SK-N-SH (cell line): ENCODE measurements around the gene COL5A1. TPM values are rescaled to one million over a fixed set of nuclear protein-coding genes. Genes with fewer than 3 reads are reported as not detected.

Experiments used
- CTCF ChIA-PET: fragments of 300-600, 350-600 bp; formaldehyde crosslinking; extraction: SDS; loops from one replicate; lab custom pipeline; 2021; lab: Yijun Ruan, JAX
- POLR2A ChIA-PET: fragments of 350-600 bp; sonication (Branson Sonifier 250); formaldehyde crosslinking; extraction: SDS; loops from one replicate; lab custom pipeline; 2020; ENCODE audit warnings: antibody characterized with exemption, inconsistent platforms; lab: Yijun Ruan, JAX
- DNase-seq: peaks from one replicate; pipeline ENCODE4 v3.0.0; 2012
- H2AFZ ChIP-seq: fragments of 200-600 bp; sonication (generic); 2 replicates; pipeline ENCODE4 v1.8.1; 2016; ENCODE audit warnings: antibody characterized with exemption, mild to moderate bottlenecking, low read depth
- H3F3A ChIP-seq: fragments of 200-600 bp; sonication (generic); replicated peaks from 2 replicates; pipeline ENCODE3; 2016; ENCODE audit warnings: antibody characterized with exemption, mild to moderate bottlenecking; ENCODE audit not compliant: insufficient read depth
- H3K27ac ChIP-seq, 2 experiments: fragments of 200-500 bp in 1 of 2; fragments of 200-600 bp in 1 of 2; sonication (Bioruptor generic) in 1 of 2; sonication (generic), shearing (Covaris generic) in 1 of 2; 2 replicates each; pipeline versions ENCODE4 v1.5.1 to v1.6.1; 2014 to 2016; ENCODE audit warnings: low read depth in 2 of 2, inconsistent platforms in 1 of 2, low read length in 1 of 2, mild to moderate bottlenecking in 1 of 2, mixed read lengths in 1 of 2
- H3K27me3 ChIP-seq: fragments of 200-600 bp; sonication (generic), shearing (Covaris generic); 2 replicates; pipeline ENCODE4 v1.6.1; 2016; ENCODE audit warnings: mixed run types; ENCODE audit not compliant: insufficient read depth
- H3K36me3 ChIP-seq, 2 experiments: fragments of 200-500 bp in 1 of 2; fragments of 200-600 bp in 1 of 2; sonication (Bioruptor generic) in 1 of 2; sonication (generic) in 1 of 2; replicated peaks in 1 of 2; 2 replicates each; pipeline versions ENCODE3 to v1.5.1; 2014 to 2016; ENCODE audit warnings: low read length in 1 of 2, mild to moderate bottlenecking in 1 of 2; ENCODE audit not compliant: insufficient read depth in 2 of 2, control insufficient read depth in 1 of 2
- H3K4me1 ChIP-seq, 2 experiments: fragments of 200-500 bp in 1 of 2; fragments of 200-600 bp in 1 of 2; sonication (Bioruptor generic) in 1 of 2; sonication (generic), shearing (Covaris generic) in 1 of 2; 2 replicates each; pipeline versions ENCODE4 v1.5.1 to v1.6.1; 2014 to 2016; ENCODE audit warnings: low read depth in 1 of 2, low read length in 1 of 2, mixed run types in 1 of 2; ENCODE audit not compliant: insufficient read depth in 2 of 2, control insufficient read depth in 1 of 2
- H3K4me2 ChIP-seq: fragments of 200-600 bp; sonication (generic), shearing (Covaris generic); 2 replicates; pipeline ENCODE4 v1.6.1; 2017; ENCODE audit warnings: mixed run types
- H3K4me3 ChIP-seq, 2 experiments: fragments of 200-500 bp in 1 of 2; fragments of 200-600 bp in 1 of 2; sonication (Bioruptor generic) in 1 of 2; sonication (generic), shearing (Covaris generic) in 1 of 2; 2 replicates each; pipeline versions ENCODE4 v1.5.1 to v1.8.1; 2014 to 2016; ENCODE audit warnings: low read depth in 2 of 2, inconsistent platforms in 1 of 2, low read length in 1 of 2, mild to moderate bottlenecking in 1 of 2, mixed read lengths in 1 of 2, moderate library complexity in 1 of 2
- H3K79me2 ChIP-seq: fragments of 200-600 bp; sonication (generic); 2 replicates; pipeline ENCODE4 v1.8.1; 2017; ENCODE audit warnings: mild to moderate bottlenecking; ENCODE audit not compliant: insufficient read depth
- H3K9ac ChIP-seq: fragments of 200-600 bp; sonication (generic); 2 replicates; pipeline ENCODE4 v1.6.1; 2017; ENCODE audit warnings: mixed run types
- H3K9me2 ChIP-seq: fragments of 200-600 bp; sonication (generic); 2 replicates; pipeline ENCODE4 v1.6.1; 2017; ENCODE audit warnings: mixed run types
- H3K9me3 ChIP-seq: fragments of 200-600 bp; sonication (generic); 2 replicates; pipeline ENCODE4 v1.6.1; 2017; ENCODE audit warnings: mixed run types, mild to moderate bottlenecking, moderate library complexity
- H4K20me1 ChIP-seq: fragments of 200-600 bp; sonication (generic); 2 replicates; pipeline ENCODE4 v1.6.1; 2017; ENCODE audit warnings: mild to moderate bottlenecking, mixed run types; ENCODE audit not compliant: insufficient read depth
- ELF1 ChIP-seq: IDR thresholded peaks from 2 replicates; pipeline ENCODE4 v1.4.0; 2012
- EP300 ChIP-seq, 2 experiments: IDR thresholded peaks; 2 replicates each; pipeline versions ENCODE4 v1.4.0 to v1.6.1; 2012; ENCODE audit warnings: borderline replicate concordance in 1 of 2, low read depth in 1 of 2, low read length in 1 of 2
- FOSL2 ChIP-seq: IDR thresholded peaks from 2 replicates; pipeline ENCODE4 v1.4.0; 2012; ENCODE audit warnings: low read depth, mild to moderate bottlenecking, moderate library complexity, borderline replicate concordance
- FOXJ3 ChIP-seq: sonication (generic); formaldehyde crosslinking; IDR thresholded peaks from 2 replicates; pipeline ENCODE4 v1.5.1; 2020; ENCODE audit warnings: mild to moderate bottlenecking, missing genetic modification reagents
- FOXM1 ChIP-seq: IDR thresholded peaks from 2 replicates; pipeline ENCODE4 v1.4.0; 2012; ENCODE audit warnings: low read depth, mild to moderate bottlenecking
- GABPA ChIP-seq: IDR thresholded peaks from 2 replicates; pipeline ENCODE4 v1.4.0; 2012; ENCODE audit warnings: low read depth, mild to moderate bottlenecking
- MEF2A ChIP-seq: IDR thresholded peaks from 2 replicates; pipeline ENCODE4 v1.4.0; 2012; ENCODE audit warnings: low read depth, borderline replicate concordance
- RFX5 ChIP-seq: IDR thresholded peaks from 2 replicates; pipeline ENCODE4 v1.6.1; 2012; ENCODE audit warnings: mild to moderate bottlenecking, improper control_type of control experiment, low read length
- RXRA ChIP-seq: IDR thresholded peaks from 2 replicates; pipeline ENCODE4 v1.4.0; 2012; ENCODE audit warnings: low read depth, mild to moderate bottlenecking, borderline replicate concordance
- SIN3A ChIP-seq: IDR thresholded peaks from 2 replicates; pipeline ENCODE4 v1.6.1; 2012; ENCODE audit warnings: low read depth, mild to moderate bottlenecking, low read length, moderate library complexity, borderline replicate concordance
- TAF1 ChIP-seq: IDR thresholded peaks from 2 replicates; pipeline ENCODE4 v1.6.1; 2012; ENCODE audit warnings: low read depth, mild to moderate bottlenecking, low read length, moderate library complexity, borderline replicate concordance
- TEAD4 ChIP-seq: IDR thresholded peaks from 2 replicates; pipeline ENCODE4 v1.4.0; 2012; ENCODE audit warnings: mild to moderate bottlenecking, borderline replicate concordance; ENCODE audit not compliant: insufficient read depth
- WGBS: methylation state at CpG from one replicate; pipeline ENCODE4 v1.1.6; 2017; ENCODE audit warnings: low lambda C conversion rate; 5-methylcytosine and 5-hydroxymethylcytosine counted together
- polyA plus RNA-seq, 3 experiments: library from polyadenylated mRNA; depleted of rRNA; stranded (reverse); fragments of >200 nt; gene quantifications; 2 replicates each; pipeline ENCODE4 v1.2.3, GENCODE V29; 2012
- TF ChIP-seq, protein P1 (sequence below): IDR thresholded peaks from 2 replicates; pipeline ENCODE4 v1.4.0; 2012; ENCODE audit warnings: low read depth, borderline replicate concordance
- TF ChIP-seq, protein P2 (sequence below): fragments of 150-350 bp; IDR thresholded peaks from 2 replicates; pipeline ENCODE4 v1.6.1; 2017; ENCODE audit warnings: antibody characterized with exemption, low read length, low read depth, borderline replicate concordance
- TF ChIP-seq, protein P3 (sequence below): IDR thresholded peaks from 2 replicates; pipeline ENCODE4 v1.6.1; 2012; ENCODE audit warnings: mild to moderate bottlenecking, low read depth, low read length, moderate library complexity
- TF ChIP-seq, protein P4 (sequence below): IDR thresholded peaks from 2 replicates; pipeline ENCODE4 v1.4.0; 2012; ENCODE audit warnings: low read depth

COL5A1 gene
- polyA plus RNA-seq, 1 of the 3 experiments (the other 2 are of a cell fraction): 73.8 TPM

DNA sequence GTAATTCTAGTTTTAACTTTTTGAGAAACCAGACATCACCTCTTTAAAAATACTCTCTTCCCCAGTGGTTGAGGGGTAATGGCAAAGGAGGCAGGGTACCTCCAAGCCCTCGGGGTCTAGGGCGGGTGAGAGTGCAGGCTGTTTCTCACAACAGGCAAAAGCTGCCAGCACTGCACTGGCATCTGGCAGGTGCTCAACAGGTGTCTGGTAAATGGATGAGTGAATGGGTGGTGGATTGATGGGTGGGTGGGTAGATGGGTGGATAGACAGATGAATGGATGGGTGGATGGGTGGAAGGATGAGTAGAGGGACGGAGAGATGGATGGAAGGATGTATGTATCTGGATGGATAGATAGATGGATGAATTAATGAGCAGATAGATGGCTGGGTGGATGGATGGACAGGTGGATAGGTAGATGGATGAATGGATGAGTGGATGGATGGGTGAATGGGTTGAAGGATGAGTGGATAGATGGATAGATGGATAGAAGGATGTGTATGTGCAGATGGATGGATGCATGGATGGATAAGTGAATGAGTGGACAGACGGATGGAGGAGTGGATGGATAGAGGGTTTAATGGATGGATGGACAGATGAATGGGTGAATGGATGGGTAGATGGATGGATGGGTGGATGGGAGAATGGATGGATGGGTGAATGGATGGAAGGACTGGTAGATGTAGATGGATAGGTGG is 84.6 kb downstream of the COL5A1 start:
- no peak overlapping the region for H3K4me2 ChIP-seq
- no peak overlapping the region for H3K4me3 ChIP-seq
- ChIA-PET CTCF (interaction anchor here (2.7 to 3.2 kb wide), 2 partner anchors 13 to 277 kb away, joined by 12 to 18 read pairs; no protein-coding TSS in a partner anchor), POLR2A (no interaction called here)
- no peak for DNase-seq
- H3K27me3 ChIP-seq: no peaks in the 10 kb centered on the region
- no peak overlapping the region for H3K27ac ChIP-seq
- H4K20me1 ChIP-seq: peaks cover 97% of the 10 kb centered on the region
- no peak overlapping the region for H3K9ac ChIP-seq
- H3K79me2 ChIP-seq: peaks cover 88% of the 10 kb centered on the region
- peaks cover 27 to 29% of the 10 kb centered on the region in 2 experiments for H3K36me3 ChIP-seq
- H3F3A ChIP-seq: peaks cover 12% of the 10 kb centered on the region
- TF ChIP-seq GABPA: no peak
- TF ChIP-seq, protein P1, sequence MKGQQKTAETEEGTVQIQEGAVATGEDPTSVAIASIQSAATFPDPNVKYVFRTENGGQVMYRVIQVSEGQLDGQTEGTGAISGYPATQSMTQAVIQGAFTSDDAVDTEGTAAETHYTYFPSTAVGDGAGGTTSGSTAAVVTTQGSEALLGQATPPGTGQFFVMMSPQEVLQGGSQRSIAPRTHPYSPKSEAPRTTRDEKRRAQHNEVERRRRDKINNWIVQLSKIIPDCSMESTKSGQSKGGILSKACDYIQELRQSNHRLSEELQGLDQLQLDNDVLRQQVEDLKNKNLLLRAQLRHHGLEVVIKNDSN: no peak
- TF ChIP-seq, protein P2, sequence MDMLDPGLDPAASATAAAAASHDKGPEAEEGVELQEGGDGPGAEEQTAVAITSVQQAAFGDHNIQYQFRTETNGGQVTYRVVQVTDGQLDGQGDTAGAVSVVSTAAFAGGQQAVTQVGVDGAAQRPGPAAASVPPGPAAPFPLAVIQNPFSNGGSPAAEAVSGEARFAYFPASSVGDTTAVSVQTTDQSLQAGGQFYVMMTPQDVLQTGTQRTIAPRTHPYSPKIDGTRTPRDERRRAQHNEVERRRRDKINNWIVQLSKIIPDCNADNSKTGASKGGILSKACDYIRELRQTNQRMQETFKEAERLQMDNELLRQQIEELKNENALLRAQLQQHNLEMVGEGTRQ: no peak
- TF ChIP-seq, protein P3, sequence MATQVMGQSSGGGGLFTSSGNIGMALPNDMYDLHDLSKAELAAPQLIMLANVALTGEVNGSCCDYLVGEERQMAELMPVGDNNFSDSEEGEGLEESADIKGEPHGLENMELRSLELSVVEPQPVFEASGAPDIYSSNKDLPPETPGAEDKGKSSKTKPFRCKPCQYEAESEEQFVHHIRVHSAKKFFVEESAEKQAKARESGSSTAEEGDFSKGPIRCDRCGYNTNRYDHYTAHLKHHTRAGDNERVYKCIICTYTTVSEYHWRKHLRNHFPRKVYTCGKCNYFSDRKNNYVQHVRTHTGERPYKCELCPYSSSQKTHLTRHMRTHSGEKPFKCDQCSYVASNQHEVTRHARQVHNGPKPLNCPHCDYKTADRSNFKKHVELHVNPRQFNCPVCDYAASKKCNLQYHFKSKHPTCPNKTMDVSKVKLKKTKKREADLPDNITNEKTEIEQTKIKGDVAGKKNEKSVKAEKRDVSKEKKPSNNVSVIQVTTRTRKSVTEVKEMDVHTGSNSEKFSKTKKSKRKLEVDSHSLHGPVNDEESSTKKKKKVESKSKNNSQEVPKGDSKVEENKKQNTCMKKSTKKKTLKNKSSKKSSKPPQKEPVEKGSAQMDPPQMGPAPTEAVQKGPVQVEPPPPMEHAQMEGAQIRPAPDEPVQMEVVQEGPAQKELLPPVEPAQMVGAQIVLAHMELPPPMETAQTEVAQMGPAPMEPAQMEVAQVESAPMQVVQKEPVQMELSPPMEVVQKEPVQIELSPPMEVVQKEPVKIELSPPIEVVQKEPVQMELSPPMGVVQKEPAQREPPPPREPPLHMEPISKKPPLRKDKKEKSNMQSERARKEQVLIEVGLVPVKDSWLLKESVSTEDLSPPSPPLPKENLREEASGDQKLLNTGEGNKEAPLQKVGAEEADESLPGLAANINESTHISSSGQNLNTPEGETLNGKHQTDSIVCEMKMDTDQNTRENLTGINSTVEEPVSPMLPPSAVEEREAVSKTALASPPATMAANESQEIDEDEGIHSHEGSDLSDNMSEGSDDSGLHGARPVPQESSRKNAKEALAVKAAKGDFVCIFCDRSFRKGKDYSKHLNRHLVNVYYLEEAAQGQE: no peak
- TF ChIP-seq FOXM1: no peak
- no peak for TF ChIP-seq FOSL2
- TF ChIP-seq TAF1: no peak
- no peaks in the 10 kb centered on the region for H3K9me2 ChIP-seq
- no peaks in the 10 kb centered on the region for H3K4me1 ChIP-seq
- WGBS: 91% methylated on average over 4 of the region's 4 CpGs
- no peak overlapping the region for H2AFZ ChIP-seq
- H3K9me3 ChIP-seq: no peaks in the 10 kb centered on the region

DNA sequence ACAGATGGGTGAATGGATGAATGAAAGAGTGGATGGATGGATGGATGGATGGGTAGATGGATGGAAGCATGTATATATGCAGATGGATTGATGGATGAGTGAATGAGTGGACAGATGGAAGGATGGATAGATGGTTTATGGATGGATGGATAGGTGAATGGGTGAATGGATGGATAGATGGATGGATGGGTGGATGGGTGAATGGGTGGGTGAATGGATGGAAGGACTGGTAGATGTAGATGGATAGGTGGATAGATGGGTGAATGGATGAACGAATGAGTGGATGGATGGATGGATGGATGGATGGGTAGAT is 85.1 kb downstream of the COL5A1 start:
- H3K4me1 ChIP-seq: no peaks in the 10 kb centered on the region
- no peaks in the 10 kb centered on the region for H3K27me3 ChIP-seq
- ChIA-PET POLR2A (no interaction called here), CTCF (interaction anchor here (2.7 to 3.2 kb wide), 2 partner anchors 12 to 278 kb away, joined by 12 to 18 read pairs; no protein-coding TSS in a partner anchor)
- H3K36me3 ChIP-seq: peaks cover 31 to 32% of the 10 kb centered on the region in 2 experiments
- H3K9me2 ChIP-seq: no peaks in the 10 kb centered on the region
- no peak overlapping the region for H3K27ac ChIP-seq
- WGBS: 48% methylated on average over 1 of the region's 1 CpG
- TF ChIP-seq RFX5: no peak
- no peak for TF ChIP-seq SIN3A
- no peak for TF ChIP-seq ELF1
- TF ChIP-seq, protein P3: no peak
- no peak for TF ChIP-seq MEF2A
- no peak for TF ChIP-seq RXRA
- no peak for TF ChIP-seq EP300 (IDR thresholded peaks at IDR 0.05; ENCODE audit: borderline replicate concordance in 1 of 2, low read depth in 1 of 2, low read length in 1 of 2)
- TF ChIP-seq FOXJ3 (CRISPR knock-in tag): no peak
- TF ChIP-seq, protein P4, sequence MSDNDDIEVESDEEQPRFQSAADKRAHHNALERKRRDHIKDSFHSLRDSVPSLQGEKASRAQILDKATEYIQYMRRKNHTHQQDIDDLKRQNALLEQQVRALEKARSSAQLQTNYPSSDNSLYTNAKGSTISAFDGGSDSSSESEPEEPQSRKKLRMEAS: no peak
- TF ChIP-seq TEAD4: no peak
- H3K4me2 ChIP-seq: no peak overlapping the region
- H3K9me3 ChIP-seq: no peaks in the 10 kb centered on the region
- no peak overlapping the region for H3K9ac ChIP-seq
- H3K4me3 ChIP-seq: no peak overlapping the region
- no peak for DNase-seq
- H3K79me2 ChIP-seq: peaks cover 87% of the 10 kb centered on the region
- peaks cover 12% of the 10 kb centered on the region for H3F3A ChIP-seq
- H2AFZ ChIP-seq: no peak overlapping the region
- H4K20me1 ChIP-seq: peaks cover 97% of the 10 kb centered on the region
